Measurements from ENCODE around the gene KIF26B.
"Not testable (repeated sequence)": the region's sequence is repeated elsewhere in the genome, so short reads cannot be mapped to it uniquely, and the experiment has no call there.

The KIF26B gene

DNA sequence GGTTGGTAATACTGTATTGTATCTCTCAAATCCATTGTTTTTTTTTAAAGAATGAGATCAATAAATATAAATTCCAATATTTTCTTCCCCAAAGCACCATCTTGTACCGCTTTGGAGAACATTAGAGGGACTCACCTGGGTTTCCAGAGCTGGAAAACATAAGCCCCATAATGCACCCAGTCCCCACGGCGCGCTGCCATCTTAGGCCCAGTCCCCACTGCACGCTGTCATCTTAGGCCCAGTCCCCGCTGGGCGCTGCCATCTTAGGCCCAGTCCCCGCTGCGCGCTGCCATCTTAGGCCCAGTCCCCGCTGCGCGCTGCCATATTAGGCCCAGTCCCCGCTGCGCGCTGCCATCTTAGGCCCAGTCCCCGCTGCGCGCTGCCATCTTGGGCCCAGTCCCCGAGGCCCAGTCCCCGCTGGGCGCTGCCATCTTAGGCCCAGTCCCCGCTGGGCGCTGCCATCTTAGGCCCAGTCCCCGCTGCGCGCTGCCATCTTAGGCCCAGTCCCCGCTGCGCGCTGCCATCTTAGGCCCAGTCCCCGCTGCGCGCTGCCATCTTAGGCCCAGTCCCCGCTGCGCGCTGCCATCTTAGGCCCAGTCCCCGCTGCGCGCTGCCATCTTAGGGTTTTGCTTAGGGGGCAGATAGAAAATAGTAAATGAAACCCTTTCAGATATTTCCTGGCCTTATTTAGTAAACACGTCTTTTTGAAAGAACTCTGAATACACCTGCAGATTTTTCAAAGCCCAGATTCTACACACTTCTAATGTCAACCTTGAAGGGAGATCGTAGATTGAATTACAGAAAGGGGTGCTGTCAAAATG, 518.3 kb downstream of the KIF26B start:
- not testable (repeated sequence) for FAIRE-seq; DNase-seq (ENCODE audit: low spot score)

DNA sequence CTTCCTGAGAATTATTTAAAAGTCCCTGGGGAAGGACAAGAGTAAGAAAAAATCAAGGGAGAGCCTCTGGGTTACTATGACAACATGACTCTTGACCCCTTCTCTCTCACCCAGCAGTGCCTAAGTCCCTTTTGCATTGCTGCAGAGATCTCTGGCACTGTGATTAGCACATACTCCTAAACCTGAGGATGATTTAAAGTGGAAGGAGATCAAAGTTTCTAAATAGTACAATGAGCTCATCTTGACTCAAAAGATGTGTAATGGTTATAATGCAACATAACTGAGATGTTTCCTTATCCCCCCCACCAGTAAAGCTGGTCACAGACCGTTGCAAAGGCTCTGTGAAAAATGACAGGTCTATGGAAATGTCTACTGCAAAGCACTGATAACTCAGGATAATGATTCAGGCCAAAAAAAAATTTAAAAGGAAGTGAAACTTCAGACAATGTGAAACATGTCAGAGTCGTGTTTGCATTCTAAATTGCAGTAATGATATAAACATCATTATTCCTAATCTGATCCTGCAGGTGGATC, 519.2 kb downstream of the KIF26B start:
- no peak for FAIRE-seq
- DNase-seq (ENCODE audit: low spot score), result peak; percentile 42

DNA sequence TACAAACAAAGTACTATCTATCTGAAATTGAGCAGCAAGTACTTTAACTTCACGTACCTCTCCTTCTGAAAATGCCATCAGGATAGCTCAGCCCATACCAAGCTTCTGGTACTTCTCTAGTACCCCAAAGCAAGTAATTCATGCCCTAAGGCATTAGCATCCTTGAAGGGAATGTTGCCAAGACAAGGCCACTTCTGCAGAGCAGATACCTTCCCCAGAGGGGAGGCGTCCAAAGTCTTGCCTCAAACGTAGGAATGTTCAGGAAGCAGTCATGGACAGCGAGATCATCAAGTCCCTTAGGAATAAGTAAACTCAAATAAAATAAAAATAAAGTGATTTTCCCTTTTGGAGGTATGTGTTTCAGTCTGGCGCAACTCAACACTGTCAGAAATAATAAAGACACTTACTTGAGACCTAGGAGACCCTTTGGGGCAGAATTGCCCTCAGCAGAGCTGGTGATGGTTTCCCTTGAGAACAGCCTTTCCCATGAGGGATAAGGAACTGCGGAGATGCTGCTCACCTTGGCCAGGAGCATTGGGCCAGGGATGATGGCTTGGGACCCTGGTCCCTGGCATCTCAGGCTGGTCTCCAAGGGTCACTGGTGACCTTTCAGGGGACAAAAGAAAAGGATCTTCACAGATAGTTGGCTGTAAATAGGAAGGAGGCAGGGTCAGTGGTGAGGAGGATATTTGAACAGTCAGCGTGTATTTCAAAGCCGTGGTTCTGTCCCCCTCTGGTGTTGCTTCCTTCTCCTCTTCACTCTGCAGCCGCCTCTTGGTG, 522.9 kb downstream of the KIF26B start:
- DNase-seq (ENCODE audit: low spot score) (no peak), FAIRE-seq (no peak)

DNA sequence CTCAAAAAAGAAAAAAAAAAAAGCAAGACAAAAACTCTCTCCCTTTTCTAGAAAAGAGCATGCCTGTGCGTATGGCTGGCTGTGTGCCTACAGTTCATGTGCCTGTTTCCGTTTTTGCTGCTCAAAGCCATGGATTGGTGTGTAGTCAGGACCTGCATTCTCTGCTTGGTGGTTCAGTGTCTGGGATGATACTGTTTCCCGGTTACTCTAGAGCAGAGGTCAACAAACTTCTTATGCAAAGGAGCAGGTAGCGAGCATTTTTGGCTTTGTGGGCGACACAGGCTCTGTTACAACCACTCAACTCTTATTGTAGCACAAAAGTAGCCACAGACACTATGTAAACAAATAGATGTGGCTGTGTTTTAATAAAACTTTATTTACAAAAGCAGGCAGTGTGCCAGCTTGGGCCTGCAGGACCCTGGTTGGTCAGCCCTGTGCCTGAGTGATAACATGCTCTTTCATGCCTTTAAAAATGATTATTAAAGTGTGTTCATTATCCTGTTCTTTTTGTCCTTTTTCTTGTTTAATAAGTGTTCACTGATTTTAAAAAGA, 524.2 kb downstream of the KIF26B start:
- no peak for FAIRE-seq
- no peak for DNase-seq (ENCODE audit: low spot score)

DNA sequence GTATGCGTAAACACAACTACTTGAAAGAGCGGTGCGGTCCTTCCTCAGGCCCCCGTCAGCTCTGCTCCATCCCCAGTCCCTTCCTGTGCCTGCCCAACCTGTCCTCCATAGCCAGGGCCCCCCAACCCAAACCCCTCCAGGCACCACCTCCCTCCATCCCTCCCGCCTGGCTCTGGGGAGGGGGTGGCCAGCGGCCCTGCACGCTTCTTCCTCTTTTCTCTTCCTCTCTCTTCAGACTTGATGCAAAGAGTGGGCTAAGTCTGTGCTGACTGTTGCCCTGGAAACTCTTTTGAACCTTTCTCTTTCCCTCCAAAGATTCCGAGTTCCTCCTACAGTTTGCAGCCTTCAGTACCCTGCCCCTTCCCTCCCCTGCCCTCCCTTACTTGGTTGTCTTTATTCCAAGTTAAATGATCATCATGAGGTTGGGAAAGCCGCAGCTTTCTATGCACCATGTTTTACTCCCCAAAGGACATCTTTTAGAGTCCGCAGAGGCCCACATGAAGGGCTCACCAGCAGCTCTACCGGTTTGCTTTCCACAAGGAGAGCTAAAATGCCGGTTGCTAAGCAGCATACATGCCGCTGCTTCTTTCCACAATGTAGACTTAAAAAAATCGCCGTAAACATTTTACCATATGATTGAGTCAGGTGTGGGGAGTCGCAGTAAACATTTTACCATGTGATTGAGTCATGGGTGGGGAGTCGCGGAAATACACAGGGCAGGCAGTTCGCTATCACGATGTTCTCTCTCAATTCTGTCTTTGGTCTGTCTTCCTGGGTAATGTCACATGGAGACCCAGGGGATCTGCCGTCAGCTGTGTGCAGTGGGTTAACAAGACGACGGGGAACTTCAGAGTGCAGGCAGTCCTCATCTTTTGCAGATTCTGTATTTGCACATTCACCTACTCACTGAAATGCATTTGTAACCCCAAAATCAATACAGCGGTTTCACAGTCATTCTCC, 525.3 kb downstream of the KIF26B start:
- FAIRE-seq (no peak), DNase-seq (ENCODE audit: low spot score) (no peak)

DNA sequence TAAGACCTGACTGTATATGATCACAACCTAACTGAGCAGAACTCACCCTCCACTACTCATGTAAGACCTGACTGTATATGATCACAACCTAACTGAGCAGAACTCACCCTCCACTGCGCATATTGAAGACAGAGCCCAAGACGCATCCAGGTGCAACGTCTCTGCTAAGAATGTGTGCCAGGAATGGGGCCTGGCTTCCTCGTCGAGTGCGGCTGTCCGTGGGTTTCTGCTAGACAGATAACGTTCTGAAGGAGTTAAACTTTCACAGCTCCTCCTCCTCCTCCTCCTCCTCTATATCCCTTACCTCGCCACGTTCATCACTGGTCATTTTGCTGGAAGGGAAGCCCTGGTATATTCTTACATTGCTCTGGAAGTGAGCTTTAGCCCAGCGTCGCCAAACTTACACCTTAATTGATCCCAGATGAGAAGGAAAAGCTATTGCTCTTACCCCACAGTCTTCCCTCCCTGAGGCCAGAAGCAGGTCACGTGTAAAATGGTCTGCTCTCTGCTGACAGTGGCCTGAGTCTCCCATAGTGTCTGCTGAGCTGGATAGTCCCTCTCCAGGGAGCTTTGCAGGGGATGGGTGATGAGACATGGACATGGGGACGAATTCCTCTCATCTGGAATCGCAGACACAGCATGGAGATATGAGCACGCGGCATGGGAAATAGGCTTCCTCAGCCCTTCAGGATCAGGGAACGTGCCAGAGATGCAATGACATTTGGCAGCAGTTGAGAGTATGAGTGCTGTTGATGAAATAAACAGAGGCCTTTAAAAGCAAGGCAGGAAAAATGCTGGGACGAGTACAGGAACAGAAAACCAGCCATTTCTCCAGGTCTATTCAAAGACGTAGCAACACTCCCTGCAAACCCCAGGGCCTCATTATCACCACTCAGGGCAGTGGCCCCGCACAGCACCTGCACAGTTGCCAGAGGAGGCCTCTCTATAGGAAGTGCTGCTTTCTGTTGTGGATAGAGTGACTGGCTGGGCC, 528.1 kb downstream of the KIF26B start:
- DNase-seq (ENCODE audit: low spot score), result no peak
- FAIRE-seq, result no peak

DNA sequence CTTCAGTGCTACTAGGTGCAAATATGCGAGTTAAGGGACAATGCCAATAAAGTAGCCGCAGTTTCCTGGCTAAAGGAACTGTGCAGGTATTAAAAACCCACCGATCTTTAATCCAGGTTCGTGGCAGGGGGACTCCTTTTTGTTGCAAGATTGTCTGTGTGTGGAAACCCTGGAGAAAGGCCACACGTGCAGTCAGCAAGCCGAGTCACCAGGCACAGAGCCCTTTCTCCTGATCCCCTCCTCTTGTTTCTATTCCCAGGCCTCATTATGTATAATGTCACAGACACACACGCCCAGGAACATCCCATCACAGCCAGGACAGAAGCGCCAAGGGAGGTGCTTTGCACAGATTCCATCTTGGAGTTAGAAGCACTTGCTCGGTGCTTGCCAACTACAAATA, 528.9 kb downstream of the KIF26B start:
- DNase-seq (ENCODE audit: low spot score) (no peak), FAIRE-seq (no peak)

DNA sequence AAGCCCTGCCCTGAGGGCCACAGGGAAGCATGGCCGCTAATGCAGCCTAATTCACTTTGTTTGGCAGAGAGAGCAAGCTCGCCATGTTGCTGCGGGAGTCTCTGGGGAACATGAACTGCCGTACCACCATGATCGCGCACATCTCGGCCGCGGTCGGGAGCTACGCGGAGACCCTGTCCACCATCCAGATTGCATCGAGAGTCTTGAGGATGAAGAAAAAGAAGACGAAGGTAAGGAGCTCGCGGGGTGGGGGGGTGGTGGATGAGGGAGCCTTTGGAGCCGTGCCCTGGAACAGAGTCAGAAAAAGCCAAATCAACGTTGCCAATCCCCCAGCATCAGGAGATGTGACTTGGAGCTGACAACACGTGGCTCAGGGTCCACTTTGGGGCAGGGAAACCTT, 529.4 kb downstream of the KIF26B start:
- FAIRE-seq, result no peak

DNA sequence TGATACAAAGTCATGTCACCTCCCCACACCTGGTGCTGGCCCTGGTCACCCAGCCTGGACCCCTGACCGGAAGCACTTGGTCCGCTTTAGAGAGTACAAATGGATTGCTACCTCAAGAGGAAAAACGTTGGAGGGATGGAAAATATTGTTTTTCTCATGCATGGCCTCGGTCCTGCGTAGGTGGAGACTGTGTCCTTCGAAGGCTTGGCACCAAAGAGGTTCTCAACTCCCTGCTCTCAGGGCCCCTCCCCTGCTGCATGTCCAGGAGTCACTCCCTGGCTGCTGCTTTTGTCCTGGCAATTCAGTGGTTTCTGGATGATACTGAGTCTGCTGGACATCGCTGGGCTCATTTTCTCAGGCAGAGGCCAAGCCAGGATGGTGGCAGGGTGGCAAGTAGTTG, 529.8 kb downstream of the KIF26B start:
- DNase-seq (ENCODE audit: low spot score) (no peak), FAIRE-seq (no peak)

More for the DNA sequence above, 529.4 kb downstream of the KIF26B start:
- no peak for DNase-seq (ENCODE audit: low spot score)

DNA sequence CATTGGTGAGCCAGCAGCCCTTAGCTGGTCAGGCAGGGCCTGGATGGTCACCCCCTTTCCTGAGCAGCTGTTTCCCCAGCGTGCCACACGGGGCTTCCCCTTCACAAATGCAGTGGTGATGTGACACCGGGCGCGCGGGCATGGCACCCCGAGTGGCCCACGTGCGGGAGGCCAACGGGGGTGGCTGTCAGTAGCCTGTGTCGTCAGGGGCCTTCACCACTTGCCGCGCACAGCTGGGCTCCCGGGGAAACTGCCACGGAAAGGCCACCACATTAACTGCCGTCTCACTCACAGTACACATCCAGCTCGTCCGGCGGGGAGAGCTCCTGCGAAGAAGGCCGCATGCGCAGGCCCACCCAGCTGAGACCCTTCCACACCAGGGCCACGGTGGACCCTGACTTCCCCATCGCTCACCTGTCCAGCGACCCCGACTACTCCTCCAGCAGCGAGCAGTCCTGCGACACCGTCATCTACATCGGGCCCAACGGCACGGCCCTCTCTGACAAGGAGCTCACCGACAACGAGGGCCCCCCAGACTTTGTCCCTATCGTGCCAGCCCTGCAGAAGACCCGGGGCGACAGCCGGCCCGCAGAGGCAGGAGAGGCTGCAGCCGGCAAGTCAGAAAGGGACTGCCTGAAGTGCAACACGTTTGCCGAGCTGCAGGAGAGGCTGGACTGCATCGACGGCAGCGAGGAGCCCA, 530.5 kb downstream of the KIF26B start:
- DNase-seq (ENCODE audit: low spot score) (no peak), FAIRE-seq (no peak)

DNA sequence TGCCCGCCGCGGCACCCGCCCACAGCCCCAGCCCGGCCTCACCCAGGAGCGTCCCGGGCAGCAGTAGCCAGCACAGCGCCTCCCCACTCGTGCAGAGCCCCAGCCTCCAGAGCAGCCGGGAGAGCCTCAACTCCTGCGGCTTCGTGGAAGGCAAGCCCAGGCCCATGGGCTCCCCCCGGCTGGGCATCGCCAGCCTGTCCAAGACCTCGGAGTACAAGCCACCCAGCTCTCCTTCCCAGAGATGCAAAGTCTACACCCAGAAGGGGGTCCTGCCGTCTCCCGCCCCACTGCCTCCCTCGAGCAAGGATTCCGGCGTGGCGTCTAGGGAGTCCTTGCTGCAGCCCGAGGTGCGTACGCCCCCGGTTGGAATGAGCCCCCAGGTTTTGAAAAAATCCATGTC, 531.2 kb downstream of the KIF26B start:
- FAIRE-seq (no peak), DNase-seq (ENCODE audit: low spot score) (no peak)

DNA sequence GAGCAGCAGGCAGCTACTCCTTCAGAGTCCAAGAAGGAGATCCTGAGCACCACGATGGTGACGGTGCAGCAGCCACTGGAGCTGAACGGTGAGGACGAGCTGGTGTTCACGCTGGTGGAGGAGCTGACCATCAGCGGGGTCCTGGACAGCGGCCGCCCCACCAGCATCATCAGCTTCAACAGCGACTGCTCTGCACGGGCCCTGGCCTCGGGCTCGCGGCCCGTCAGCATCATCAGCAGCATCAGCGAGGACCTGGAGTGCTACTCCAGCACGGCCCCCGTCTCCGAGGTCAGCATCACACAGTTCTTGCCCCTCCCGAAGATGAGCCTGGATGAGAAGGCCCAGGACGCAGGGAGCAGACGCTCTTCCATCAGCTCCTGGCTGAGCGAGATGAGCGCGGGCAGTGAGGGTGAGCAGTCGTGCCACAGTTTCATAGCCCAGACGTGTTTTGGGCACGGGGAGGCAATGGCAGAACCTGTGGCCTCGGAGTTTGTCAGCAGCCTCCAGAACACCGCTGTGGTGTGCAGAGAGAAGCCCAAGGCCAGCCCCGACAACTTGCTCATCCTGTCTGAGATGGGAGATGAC, 531.8 kb downstream of the KIF26B start:
- DNase-seq (ENCODE audit: low spot score), result no peak
- no peak for FAIRE-seq

DNA sequence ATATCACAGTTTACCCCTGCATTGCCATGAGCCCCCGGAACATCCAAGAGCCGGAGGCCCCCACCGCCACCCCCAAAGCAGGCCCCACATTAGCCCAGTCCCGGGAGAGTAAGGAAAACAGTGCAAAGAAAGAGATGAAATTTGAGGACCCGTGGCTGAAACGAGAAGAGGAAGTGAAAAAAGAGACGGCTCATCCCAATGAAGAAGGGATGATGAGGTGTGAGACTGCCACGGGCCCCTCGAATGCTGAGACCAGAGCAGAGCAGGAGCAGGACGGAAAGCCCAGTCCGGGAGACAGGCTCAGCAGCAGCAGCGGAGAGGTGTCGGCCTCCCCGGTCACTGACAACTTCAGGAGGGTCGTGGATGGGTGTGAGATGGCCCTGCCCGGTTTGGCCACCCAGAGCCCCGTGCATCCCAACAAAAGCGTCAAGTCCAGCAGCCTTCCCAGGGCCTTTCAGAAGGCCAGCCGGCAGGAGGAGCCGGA, 532.4 kb downstream of the KIF26B start:
- FAIRE-seq, result no peak

DNA sequence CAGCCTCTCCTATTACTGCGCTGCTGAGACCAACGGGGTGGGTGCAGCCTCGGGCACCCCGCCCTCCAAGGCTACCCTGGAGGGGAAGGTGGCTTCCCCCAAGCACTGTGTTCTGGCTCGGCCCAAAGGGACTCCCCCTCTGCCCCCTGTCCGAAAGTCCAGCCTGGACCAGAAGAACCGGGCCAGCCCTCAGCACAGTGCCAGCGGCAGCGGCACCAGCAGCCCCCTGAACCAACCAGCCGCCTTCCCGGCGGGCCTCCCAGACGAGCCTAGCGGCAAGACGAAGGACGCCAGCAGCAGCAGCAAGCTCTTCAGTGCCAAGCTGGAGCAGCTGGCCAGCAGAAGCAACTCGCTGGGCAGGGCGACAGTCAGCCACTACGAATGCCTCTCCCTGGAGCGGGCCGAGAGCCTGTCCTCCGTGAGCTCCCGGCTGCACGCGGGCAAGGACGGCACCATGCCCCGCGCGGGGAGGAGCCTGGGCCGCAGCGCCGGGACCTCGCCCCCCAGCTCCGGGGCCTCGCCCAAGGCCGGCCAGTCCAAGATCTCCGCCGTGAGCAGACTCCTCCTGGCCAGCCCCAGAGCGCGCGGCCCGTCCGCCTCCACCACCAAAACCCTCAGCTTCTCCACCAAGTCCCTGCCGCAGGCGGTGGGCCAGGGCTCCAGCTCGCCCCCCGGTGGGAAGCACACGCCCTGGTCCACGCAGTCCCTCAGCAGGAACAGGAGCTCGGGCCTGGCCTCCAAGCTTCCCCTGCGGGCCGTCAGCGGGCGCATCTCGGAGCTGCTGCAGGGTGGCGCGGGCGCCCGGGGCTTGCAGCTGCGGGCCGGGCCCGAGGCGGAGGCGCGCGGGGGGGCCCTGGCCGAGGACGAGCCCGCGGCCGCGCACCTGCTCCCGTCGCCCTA, 533.1 kb downstream of the KIF26B start:
- no peak for DNase-seq (ENCODE audit: low spot score)
- no peak for FAIRE-seq

More for the DNA sequence above, 532.4 kb downstream of the KIF26B start:
- no peak for DNase-seq (ENCODE audit: low spot score)

DNA sequence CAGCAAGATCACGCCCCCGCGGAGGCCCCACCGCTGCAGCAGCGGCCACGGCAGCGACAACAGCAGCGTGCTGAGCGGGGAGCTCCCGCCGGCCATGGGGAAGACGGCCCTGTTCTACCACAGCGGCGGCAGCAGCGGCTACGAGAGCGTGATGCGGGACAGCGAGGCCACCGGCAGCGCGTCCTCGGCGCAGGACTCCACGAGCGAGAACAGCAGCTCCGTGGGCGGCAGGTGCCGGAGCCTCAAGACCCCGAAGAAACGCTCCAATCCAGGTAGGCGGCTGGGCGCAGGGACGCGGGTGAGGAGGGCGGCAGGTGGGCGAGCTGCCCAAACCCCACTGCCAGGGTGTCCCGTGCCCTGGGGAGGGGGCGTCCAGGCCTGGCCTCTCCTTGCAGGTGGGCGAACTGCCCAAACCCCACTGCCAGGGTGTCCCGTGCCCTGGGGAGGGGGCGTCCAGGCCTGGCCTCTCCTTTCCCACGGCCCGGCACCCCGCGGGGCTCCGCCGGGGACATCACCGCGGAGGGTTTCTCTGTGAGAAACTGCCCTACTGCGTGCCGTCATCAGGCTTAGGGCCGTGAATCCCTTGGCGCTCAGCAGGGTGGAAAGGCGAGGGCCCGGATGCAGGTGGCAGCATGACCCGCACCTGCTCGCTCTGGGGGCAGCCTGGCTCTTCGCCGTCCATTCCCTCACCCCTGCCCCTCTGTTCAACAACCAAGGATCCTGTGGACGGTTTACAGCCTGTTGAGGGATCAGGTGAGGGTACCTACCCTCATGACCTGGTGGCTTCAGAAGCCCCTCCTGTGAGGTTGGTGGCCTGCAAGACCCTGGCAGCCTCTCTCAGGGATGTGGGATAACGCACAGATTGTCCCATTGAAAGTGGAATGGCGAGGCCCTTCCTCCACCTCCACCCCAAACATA, 534.0 kb downstream of the KIF26B start:
- DNase-seq (ENCODE audit: low spot score) (no peak), FAIRE-seq (no peak)

DNA sequence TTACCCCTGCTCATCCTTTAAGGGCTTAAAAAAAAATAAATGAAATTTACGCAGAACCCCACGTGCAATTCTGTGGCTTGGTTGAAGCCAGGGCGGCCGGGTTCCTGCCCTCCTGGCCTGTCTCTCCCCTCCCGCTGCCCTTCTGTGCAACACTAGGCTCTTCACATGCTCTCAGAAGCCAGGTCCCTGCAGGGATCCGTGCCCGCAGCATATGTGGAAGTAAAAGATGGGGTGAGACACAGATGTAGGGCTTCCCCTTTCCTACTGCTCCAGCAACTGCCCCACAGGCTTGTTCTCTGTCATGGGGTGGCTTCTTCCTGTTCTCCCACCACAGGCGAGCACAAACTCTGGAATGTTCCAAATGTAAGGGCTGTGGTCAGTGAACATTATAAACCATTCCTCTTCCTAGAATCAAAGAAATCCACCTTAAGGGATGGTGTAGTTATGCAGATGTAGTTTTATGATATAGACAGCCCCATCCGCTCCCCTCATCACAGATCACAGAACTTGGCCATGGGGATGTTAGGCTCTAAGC, 535.4 kb downstream of the KIF26B start:
- no peak for DNase-seq (ENCODE audit: low spot score)
- FAIRE-seq, result no peak

All from RCC 7860 (cell line).